ENCODE data around the gene WFDC1. TPM values are rescaled to one million over a fixed set of nuclear protein-coding genes. Genes with fewer than 3 reads are reported as not detected.

Gene WFDC1
- total RNA-seq, 1 donor from 2014 or later, result not detected

GRCh38 chr16:84281074-84281473 lies 13.6 kb upstream of the WFDC1 start:
- H3K4me3 Mint-ChIP-seq (ENCODE audit: unreplicated experiment), result no peak overlapping the region
- H3K4me1 Mint-ChIP-seq (ENCODE audit: unreplicated experiment), result peaks cover 9% of the 10 kb centered on the region
- no peaks in the 10 kb centered on the region for H3K9me3 Mint-ChIP-seq (ENCODE audit: unreplicated experiment)
- TF ChIP-seq CTCF (IDR thresholded peaks at IDR 0.05; ENCODE audit: unreplicated experiment), result no peak
- H3K27ac Mint-ChIP-seq (ENCODE audit: unreplicated experiment), result no peak overlapping the region
- no peaks in the 10 kb centered on the region for H3K36me3 Mint-ChIP-seq (ENCODE audit: low read depth, unreplicated experiment)
- no peak for DNase-seq (ENCODE audit: low spot score)
- H3K27me3 Mint-ChIP-seq (ENCODE audit: unreplicated experiment), result peaks cover 10% of the 10 kb centered on the region

DNA sequence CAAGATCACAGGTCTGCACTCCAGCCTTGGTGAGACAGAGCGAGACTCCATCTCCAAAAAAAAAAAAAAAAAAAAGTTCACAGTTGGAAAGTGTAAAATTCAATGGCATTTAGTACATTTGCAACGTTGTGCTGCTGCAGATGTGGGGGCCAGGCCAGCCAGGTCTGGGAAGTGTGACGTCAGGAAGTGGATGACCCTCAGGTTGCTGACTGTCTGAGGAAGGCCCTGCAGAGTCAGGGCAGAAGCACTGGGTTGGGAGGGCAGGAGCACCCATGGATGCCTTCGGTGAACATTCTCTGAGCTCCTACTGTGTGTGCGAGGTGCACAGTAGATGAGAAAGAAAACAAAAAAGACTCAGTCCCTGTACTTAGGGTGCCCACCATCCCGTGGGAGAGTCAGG lies 12.1 kb upstream of the WFDC1 start:
- Mint-ChIP-seq H3K4me3 (ENCODE audit: unreplicated experiment) (no peak overlapping the region), H3K27me3 (ENCODE audit: unreplicated experiment) (peaks cover 10% of the 10 kb centered on the region), H3K9me3 (ENCODE audit: unreplicated experiment) (no peaks in the 10 kb centered on the region), H3K36me3 (ENCODE audit: low read depth, unreplicated experiment) (no peaks in the 10 kb centered on the region), H3K27ac (ENCODE audit: unreplicated experiment) (no peak overlapping the region), H3K4me1 (ENCODE audit: unreplicated experiment) (peaks cover 9% of the 10 kb centered on the region)
- no peak for TF ChIP-seq CTCF (IDR thresholded peaks at IDR 0.05; ENCODE audit: unreplicated experiment)
- DNase-seq (ENCODE audit: low spot score), result no peak

DNA sequence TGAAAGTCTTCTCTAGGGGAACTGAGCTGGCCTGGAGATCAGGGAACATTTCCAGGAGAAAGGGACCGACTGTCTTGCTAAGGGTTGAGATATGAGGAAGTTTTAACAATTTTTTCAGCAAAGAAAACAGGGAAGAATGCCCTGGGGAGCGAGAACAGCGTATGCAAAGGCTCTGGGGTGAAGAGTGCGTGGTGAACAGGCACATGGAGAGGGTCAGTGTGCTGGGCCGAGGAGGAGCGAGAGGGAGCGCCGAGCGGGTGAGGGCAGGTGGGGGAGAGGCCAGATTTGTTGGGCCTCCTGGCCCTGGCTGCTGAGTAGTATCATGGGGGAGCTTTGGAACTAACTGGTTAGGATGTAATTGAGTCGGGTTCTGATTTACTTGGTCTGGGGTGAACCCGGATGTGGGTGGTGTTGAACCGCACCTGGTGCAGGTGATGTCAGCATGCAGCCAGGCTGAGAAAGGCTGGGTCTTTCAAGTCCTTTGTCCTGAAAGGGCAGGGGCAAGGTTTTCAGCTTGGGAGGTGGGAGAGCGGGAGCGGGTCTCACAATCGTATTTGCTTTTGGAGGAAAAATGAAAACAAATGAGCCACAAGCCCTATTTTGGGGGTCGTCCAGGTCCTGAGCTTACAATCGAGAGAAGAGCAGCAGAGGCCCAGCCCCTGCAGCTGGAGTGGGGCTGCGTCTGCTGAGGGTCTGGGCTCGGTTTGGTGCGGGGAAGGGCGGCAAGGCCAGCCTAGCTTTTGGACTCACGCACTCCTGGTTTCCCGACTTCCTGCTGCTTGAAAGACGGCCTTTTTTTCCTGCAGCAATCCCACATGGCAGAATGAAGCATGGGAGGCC lies 11.1 kb upstream of the WFDC1 start:
- Mint-ChIP-seq H3K27me3 (ENCODE audit: unreplicated experiment) (peaks cover 8% of the 10 kb centered on the region), H3K4me1 (ENCODE audit: unreplicated experiment) (peaks cover 9% of the 10 kb centered on the region), H3K36me3 (ENCODE audit: low read depth, unreplicated experiment) (no peaks in the 10 kb centered on the region), H3K4me3 (ENCODE audit: unreplicated experiment) (no peak overlapping the region), H3K27ac (ENCODE audit: unreplicated experiment) (no peak overlapping the region), H3K9me3 (ENCODE audit: unreplicated experiment) (no peaks in the 10 kb centered on the region)
- no peak for TF ChIP-seq CTCF (IDR thresholded peaks at IDR 0.05; ENCODE audit: unreplicated experiment)
- DNase-seq (ENCODE audit: low spot score), result no peak

DNA sequence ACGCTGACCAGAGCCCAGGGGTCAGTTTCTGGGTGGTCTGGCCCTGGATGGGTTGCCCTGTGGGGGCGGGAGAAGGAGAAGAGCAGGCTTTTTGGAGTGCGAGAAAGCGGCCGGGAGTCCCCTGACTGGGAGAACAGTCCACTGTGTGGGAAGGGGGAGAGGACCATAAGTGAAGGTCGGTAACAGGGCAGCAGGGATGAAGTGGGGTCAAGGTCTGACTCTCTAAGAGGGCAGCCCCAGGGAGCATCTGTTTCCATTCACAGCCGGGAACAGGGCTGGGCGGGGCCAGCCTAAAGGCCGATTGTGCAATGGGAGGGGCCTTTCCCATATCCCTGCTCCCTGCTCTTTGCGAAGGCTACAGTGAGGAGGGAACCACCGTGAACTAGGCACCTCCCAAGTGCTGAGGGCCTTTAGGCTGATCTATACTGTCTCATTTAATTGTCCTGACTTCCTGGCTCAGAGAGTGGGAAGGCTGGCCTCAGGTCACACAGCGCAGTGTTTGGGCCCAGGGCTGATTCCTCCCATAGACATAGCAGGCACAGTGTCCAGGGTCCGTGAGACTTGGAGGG lies 10.4 kb upstream of the WFDC1 start:
- H3K27me3 Mint-ChIP-seq (ENCODE audit: unreplicated experiment), result peaks cover 8% of the 10 kb centered on the region
- no peak for TF ChIP-seq CTCF (IDR thresholded peaks at IDR 0.05; ENCODE audit: unreplicated experiment)
- H3K36me3 Mint-ChIP-seq (ENCODE audit: low read depth, unreplicated experiment), result no peaks in the 10 kb centered on the region
- no peak overlapping the region for H3K27ac Mint-ChIP-seq (ENCODE audit: unreplicated experiment)
- peaks cover 9% of the 10 kb centered on the region for H3K4me1 Mint-ChIP-seq (ENCODE audit: unreplicated experiment)
- no peak for DNase-seq (ENCODE audit: low spot score)
- no peak overlapping the region for H3K4me3 Mint-ChIP-seq (ENCODE audit: unreplicated experiment)
- H3K9me3 Mint-ChIP-seq (ENCODE audit: unreplicated experiment), result no peaks in the 10 kb centered on the region

All from endothelial cell (in vitro differentiated cells).